ENCODE data around the gene RALGAPA2. TPM values are rescaled to one million over a fixed set of nuclear protein-coding genes. Genes with fewer than 3 reads are reported as not detected.

Gene RALGAPA2
- total RNA-seq, 1 donor: 5.6 TPM

GRCh38 chr20:20731000-20731944 lies 18.8 kb upstream of the RALGAPA2 start:
- no peak for DNase-seq (ENCODE audit: low read depth)
- H3K4me3 ChIP-seq (ENCODE audit: low read depth, low read length): no peak overlapping the region
- TF ChIP-seq CTCF (IDR thresholded peaks at IDR 0.05; ENCODE audit: insufficient read depth, low read depth, low read length): no peak

GRCh38 chr20:20729563-20729962 lies 17.1 kb upstream of the RALGAPA2 start:
- no peak for DNase-seq (ENCODE audit: low read depth)
- no peak for TF ChIP-seq CTCF (IDR thresholded peaks at IDR 0.05; ENCODE audit: insufficient read depth, low read depth, low read length)
- no peak overlapping the region for H3K4me3 ChIP-seq (ENCODE audit: low read depth, low read length)

GRCh38 chr20:20721489-20721888 lies 9.0 kb upstream of the RALGAPA2 start:
- no peak for TF ChIP-seq CTCF (IDR thresholded peaks at IDR 0.05; ENCODE audit: insufficient read depth, low read depth, low read length)
- H3K4me3 ChIP-seq (ENCODE audit: low read depth, low read length): no peak overlapping the region
- DNase-seq (ENCODE audit: low read depth): no peak

GRCh38 chr20:20720158-20720557 lies 7.7 kb upstream of the RALGAPA2 start:
- no peak overlapping the region for H3K4me3 ChIP-seq (ENCODE audit: low read depth, low read length)
- no peak for DNase-seq (ENCODE audit: low read depth)
- no peak for TF ChIP-seq CTCF (IDR thresholded peaks at IDR 0.05; ENCODE audit: insufficient read depth, low read depth, low read length)

- no peak for DNase-seq (ENCODE audit: low read depth)
- no peak for TF ChIP-seq CTCF (IDR thresholded peaks at IDR 0.05; ENCODE audit: insufficient read depth, low read depth, low read length)
Measured at GRCh38 chr20:20719411-20719810, 7.0 kb upstream of the RALGAPA2 start.

GRCh38 chr20:20713244-20713765 lies 861 bp upstream of the RALGAPA2 start:
- DNase-seq (ENCODE audit: low read depth): no peak
- TF ChIP-seq CTCF (IDR thresholded peaks at IDR 0.05; ENCODE audit: insufficient read depth, low read depth, low read length): no peak

More at GRCh38 chr20:20719411-20719810, 7.0 kb upstream of the RALGAPA2 start:
- H3K4me3 ChIP-seq (ENCODE audit: low read depth, low read length): no peak overlapping the region

More at GRCh38 chr20:20713244-20713765, 861 bp upstream of the RALGAPA2 start:
- peak overlapping the region; percentile 82 for H3K4me3 ChIP-seq (ENCODE audit: low read depth, low read length)
